Measurements from ENCODE around the gene DZANK1.
"Not testable (repeated sequence)": the region's sequence is repeated elsewhere in the genome, so short reads cannot be mapped to it uniquely, and the experiment has no call there.

Gene DZANK1

GRCh38 chr20:18400460-18400859 is 66.4 kb downstream of the DZANK1 start:
- no peak for DNase-seq (ENCODE audit: low read depth)
- no peak for TF ChIP-seq CTCF (conservative IDR thresholded peaks at IDR 0.05; ENCODE audit: low read depth, low read length)
- H3K4me3 ChIP-seq (ENCODE audit: low read depth, low read length), result no peak overlapping the region

GRCh38 chr20:18398713-18399112 is 68.1 kb downstream of the DZANK1 start:
- not testable (repeated sequence) for H3K4me3 ChIP-seq (ENCODE audit: low read depth, low read length); DNase-seq (ENCODE audit: low read depth)

- H3K4me3 ChIP-seq (ENCODE audit: low read depth, low read length), result no peak overlapping the region
- DNase-seq (ENCODE audit: low read depth), result peak; percentile 31
- no peak for TF ChIP-seq CTCF (conservative IDR thresholded peaks at IDR 0.05; ENCODE audit: low read depth, low read length)
Observed at GRCh38 chr20:18397030-18397429, 69.8 kb downstream of the DZANK1 start.

- DNase-seq (ENCODE audit: low read depth), result no peak
- no peak overlapping the region for H3K4me3 ChIP-seq (ENCODE audit: low read depth, low read length)
- no peak for TF ChIP-seq CTCF (conservative IDR thresholded peaks at IDR 0.05; ENCODE audit: low read depth, low read length)
Observed at GRCh38 chr20:18395544-18395943, 71.3 kb downstream of the DZANK1 start.

- TF ChIP-seq CTCF (conservative IDR thresholded peaks at IDR 0.05; ENCODE audit: low read depth, low read length), result no peak
- H3K4me3 ChIP-seq (ENCODE audit: low read depth, low read length), result no peak overlapping the region
- DNase-seq (ENCODE audit: low read depth), result no peak
Observed at GRCh38 chr20:18394363-18394762, 72.5 kb downstream of the DZANK1 start.

GRCh38 chr20:18391686-18392085 is 75.1 kb downstream of the DZANK1 start:
- no peak for TF ChIP-seq CTCF (conservative IDR thresholded peaks at IDR 0.05; ENCODE audit: low read depth, low read length)
- DNase-seq (ENCODE audit: low read depth), result no peak
- no peak overlapping the region for H3K4me3 ChIP-seq (ENCODE audit: low read depth, low read length)

- TF ChIP-seq CTCF (conservative IDR thresholded peaks at IDR 0.05; ENCODE audit: low read depth, low read length), result no peak
Observed at GRCh38 chr20:18390201-18390600, 76.6 kb downstream of the DZANK1 start.

GRCh38 chr20:18388860-18389259 is 78.0 kb downstream of the DZANK1 start:
- peak overlapping the region; percentile 24 for H3K4me3 ChIP-seq (ENCODE audit: low read depth, low read length)
- DNase-seq (ENCODE audit: low read depth), result peak; percentile 97
- TF ChIP-seq CTCF (conservative IDR thresholded peaks at IDR 0.05; ENCODE audit: low read depth, low read length), result no peak

More at GRCh38 chr20:18390201-18390600, 76.6 kb downstream of the DZANK1 start:
- no peak overlapping the region for H3K4me3 ChIP-seq (ENCODE audit: low read depth, low read length)
- DNase-seq (ENCODE audit: low read depth), result peak; percentile 19
